Frontal cortex (tissue), 4 donors: ENCODE results near the gene SLX9. TPM values are rescaled to one million over a fixed set of nuclear protein-coding genes. Genes with fewer than 3 reads are reported as not detected.

ENCODE experiments used
- DNase-seq, 2 donors: peaks; one replicate each; pipeline ENCODE4 v3.0.0; 2012; ENCODE audit warnings: low spot score in 2 of 2
- FAIRE-seq: peaks from 2 replicates; lab custom pipeline; 2012; peaks lifted over from hg19 to GRCh38; lab: Jason Lieb, UNC
- total RNA-seq: library from RNA; depleted of rRNA; stranded (reverse); fragments of >200 nt; gene quantifications from one replicate; pipeline ENCODE4 v1.2.3, GENCODE V29; 2014
- donor health status: control.
- donor health status: control.
- donor health status: control.

The SLX9 gene
- total RNA-seq, 1 donor from 2014 or later: 7.3 TPM

DNA sequence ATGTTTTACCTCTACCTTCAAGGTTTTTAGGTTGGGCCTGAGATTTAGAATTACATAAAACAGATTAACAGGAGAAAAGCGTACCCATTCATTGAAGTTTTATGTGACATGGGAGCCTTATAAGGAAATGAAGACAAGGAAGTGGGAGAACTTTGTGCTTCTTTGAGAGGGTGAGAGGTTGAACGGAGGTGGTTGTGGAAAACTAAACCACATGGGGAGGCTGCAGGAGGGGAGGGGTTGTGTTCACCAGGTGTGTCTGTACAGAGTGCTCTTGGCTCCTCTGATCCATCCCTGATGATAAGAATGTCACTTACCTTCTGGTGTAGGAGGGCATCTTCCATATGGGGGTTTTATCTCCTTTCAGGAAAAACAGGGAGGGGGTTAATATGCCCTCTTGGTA is 2.7 kb downstream of the SLX9 start:
- no peak for FAIRE-seq
- no peak for DNase-seq

GRCh38 chr21:44943005-44943685 is 3.3 kb downstream of the SLX9 start:
- DNase-seq (no peak), FAIRE-seq (no peak)

DNA sequence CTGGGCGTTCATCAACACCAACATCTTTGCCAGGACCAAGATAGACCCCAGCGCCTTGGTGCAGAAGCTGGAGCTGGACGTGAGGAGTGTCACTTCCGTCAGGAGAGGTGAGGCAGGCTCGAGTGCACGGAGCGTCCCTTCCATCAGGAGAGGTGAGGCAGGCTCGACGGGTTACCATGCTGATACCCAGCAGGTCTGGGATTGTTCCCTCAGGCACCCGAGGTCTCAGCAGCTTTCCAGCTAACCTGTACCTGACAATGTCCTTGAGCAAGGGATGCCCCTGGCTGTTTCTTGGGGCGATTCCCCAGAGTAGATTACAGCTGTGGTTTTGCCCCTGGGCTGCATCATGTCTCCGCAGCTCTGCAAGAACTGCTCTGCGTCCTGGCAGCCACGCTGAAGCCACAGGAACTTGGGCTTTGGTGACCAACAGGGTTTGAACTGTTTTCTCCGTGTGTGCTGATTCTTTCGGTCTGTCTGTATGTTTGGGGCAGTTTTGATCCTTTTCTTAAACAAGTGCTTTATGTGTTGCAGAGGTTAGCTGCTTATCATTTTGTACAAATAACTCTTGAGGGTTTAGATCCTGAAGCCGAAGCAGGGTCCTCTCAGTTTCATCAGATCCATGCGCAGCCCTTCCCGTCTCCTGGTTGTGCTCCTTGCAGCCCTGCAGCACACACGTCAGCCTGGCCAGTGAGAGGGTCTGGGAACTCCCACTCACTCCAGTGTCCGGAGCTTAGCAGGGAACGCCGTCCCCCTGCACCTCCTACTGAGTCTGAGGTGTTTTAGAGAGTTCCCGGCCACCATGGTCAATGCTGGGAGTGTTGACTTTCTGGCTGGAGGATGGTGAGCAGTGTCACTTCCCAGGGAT is 4.1 kb downstream of the SLX9 start:
- no peak for DNase-seq
- no peak for FAIRE-seq

DNA sequence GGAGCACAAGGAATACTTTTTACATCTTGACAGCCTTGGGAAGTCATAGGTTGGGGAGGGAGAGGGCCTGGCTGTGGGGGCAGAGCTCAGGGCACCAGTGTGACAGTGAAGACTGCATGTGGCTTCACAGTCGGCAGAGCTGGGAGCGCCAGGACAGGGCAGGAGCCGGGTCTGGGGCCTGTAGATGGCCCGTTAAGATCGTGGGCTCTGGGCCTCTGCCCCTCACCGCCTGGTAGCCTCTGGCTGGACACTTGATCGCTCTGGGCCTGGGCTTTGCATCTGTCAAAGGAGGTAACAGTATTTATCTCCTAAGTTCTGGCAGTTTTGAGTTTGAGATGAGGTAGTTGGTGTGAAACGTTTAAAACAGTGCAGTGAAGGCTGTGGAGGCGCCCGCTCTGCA is 4.8 kb downstream of the SLX9 start:
- DNase-seq (no peak), FAIRE-seq (no peak)

- FAIRE-seq (no peak), DNase-seq (no peak)
Observed at GRCh38 chr21:44946254-44947041, 6.6 kb downstream of the SLX9 start.

DNA sequence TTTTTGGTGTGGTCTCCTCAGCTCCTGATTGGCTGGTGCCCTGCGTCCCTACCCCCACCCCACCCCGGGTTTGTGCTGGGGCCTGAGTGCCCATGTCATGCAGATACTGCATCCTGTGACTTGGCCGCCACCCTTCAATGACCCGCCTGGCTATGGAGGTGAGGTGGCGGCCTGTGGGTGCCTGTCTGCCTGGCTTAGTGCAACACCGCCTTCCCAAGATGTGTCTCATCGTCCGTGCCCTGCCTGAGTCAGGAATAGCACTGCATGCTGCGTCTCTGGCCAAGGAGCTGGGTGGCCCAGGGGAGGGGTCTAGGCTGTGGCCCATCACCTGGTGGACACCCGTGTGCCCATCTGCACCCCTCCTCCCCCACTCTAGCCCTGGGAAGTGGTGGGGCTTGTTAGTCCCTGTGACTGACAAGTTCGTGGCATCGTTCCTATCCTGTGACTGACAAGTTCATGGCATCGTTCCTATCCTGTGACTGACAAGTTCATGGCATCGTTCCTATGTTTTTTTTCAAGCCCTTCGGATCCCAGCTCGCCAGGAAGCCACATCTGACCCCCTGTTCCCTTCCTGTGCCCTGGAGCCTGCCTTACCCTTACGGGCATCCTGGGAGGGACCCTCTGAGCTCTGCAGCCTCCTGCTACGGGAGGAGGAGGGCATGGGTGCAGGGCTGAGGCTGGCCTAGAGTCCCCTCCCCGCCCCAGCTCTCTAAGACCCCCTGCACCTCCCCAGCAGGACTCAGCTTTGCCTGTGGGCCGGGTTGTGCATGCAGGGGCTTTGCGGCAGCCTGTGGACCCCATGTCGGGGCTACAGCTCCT is 7.5 kb downstream of the SLX9 start:
- no peak for DNase-seq
- FAIRE-seq: no peak

DNA sequence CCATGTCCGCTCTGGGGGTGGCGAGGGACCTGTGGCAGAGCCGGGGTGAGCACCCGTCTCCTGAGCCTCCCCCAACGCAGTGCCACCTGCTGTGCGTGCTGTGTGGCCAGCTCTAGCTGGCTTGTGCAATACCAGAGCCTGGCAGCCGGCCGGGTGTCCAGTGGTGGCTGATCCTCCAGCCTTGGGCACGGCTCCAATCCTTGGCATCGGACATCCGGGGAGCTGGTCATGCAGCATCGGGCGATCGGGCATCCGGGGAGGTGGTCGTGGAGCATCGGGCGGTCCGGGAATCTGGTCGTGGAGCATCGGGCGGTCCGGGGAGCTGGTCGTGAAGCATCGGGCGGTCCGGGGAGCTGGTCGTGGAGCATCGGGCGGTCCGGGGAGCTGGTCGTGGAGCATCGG is 8.1 kb downstream of the SLX9 start:
- no peak for FAIRE-seq
- DNase-seq: no peak

DNA sequence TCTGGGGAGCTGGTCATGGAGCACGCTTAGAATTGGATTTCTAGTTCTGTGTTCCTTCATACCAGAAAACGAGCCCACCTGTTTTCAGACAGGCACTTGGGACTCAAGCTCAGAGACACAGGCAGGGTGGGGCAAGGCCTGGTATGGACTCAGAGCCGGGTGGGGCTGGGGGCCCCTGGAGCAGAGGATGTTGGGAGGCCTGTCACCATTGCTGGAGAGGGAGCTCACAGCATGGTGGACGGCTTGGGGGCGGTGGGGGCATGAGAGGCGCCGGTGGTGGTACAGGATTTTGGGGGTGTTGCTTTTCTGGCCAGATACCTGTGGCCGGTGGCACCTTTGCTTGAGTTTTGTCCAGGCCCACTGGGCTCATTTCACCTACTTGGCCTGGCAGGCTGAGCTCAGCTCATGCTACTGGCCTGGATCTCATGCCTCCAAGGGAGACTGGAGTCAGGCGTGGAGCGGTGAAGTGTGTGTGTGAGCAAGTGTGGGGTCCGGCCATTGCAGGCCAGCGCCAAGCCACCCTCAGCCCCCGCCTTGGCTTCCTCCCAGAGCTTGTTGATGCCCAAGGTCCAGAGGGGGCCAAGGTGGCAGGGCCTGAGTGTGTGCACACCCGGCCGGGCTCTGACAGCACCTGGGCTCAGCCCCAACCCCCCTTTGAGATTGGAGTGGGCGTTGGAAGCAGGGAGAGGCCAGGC is 8.7 kb downstream of the SLX9 start:
- FAIRE-seq: no peak
- no peak for DNase-seq

- FAIRE-seq (no peak), DNase-seq (no peak)
Observed at GRCh38 chr21:44949161-44949778, 9.4 kb downstream of the SLX9 start.

- DNase-seq: peak; percentile 80 to 90
- no peak for FAIRE-seq
Observed at GRCh38 chr21:44949779-44950198, 10.0 kb downstream of the SLX9 start.

DNA sequence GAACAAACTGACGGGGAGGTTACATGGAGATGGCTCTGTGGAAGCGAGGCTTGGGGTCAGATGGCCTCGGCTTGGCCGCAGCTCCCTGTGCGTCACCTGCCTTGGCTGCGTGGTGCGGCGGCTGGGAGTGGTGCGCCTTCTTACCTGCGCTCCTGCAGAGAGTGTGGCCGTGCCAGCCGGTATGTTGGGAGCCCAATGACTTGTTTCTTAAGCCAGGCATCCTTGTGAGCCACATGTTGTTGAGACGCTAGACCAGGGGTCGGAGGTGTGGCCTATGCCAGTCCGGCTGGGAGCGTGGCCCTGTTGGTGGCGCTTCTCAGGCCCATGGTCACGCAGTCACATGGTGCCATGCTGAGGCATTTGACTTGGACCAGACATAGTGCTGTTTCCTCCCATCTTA is 10.5 kb downstream of the SLX9 start:
- DNase-seq (no peak), FAIRE-seq (no peak)

GRCh38 chr21:44951186-44951915 is 11.5 kb downstream of the SLX9 start:
- FAIRE-seq (no peak), DNase-seq (no peak)

- no peak for DNase-seq
- FAIRE-seq: no peak
Observed at GRCh38 chr21:44952116-44952928, 12.5 kb downstream of the SLX9 start.

DNA sequence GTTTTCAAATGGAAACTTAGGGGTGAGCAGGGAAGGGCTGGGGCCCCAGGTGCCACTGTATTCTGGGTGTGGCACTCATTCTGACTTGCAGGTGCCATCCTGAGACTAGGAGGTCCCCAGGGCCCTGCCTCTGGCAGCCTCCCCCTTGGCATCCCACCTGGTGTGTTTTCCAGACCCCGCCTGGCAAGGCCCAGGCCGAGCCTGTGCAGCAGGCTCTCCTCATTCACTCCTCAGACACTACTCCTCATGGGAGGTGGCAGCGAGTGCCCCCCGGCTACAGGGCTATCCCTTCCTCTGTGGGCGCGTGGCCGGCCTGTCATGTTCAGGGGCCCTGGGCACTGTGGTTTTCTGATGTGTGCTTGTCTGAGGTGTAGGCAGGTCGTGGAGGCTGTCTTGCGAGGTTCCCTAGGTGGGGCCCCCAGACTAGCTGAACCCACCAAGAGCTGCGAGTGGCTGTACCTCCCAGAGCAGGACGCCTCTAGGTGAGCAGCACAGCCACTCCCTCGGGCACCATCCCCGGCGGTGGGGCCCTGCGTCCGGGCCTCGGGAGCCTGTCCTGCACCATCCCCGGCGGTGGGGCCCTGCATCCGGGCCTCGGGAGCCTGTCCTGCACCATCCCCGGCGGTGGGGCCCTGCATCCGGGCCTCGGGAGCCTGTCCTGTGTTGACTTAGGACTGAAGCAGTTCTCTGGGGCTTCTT is 13.2 kb downstream of the SLX9 start:
- no peak for FAIRE-seq
- no peak for DNase-seq

- DNase-seq (no peak), FAIRE-seq (no peak)
Observed at GRCh38 chr21:44953628-44954021, 13.8 kb downstream of the SLX9 start.

DNA sequence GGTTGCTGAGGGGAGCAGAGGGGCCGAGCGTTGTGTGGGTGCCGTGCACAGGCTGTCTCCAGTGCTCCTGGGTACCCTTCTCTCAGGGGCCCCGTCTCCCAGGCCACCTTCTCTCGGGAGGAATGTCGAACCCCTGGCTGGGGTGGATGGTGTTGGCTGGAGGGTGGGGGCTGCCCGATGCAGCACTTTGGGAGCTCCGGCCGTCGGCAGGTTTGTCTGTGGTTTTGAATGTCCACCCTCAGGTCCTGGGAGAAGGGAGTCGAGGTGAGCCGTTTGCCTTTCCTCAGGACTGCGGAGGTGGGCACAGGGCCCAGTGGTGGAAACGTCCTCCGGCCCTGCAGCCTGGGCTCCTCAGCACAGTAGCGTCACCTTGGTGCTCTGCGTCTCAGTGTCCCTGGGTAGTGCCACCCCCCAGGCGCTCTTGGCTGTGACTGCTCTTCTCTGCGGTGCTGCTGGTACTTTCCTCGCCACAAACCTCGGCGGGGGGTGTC is 14.5 kb downstream of the SLX9 start:
- no peak for FAIRE-seq
- DNase-seq: no peak
